ENCODE data around the gene SDC4. TPM values are rescaled to one million over a fixed set of nuclear protein-coding genes. Genes with fewer than 3 reads are reported as not detected.

SDC4 gene
- polyA plus RNA-seq, 1 of the 3 experiments (the other 2 are of a cell fraction), result 131 TPM

DNA sequence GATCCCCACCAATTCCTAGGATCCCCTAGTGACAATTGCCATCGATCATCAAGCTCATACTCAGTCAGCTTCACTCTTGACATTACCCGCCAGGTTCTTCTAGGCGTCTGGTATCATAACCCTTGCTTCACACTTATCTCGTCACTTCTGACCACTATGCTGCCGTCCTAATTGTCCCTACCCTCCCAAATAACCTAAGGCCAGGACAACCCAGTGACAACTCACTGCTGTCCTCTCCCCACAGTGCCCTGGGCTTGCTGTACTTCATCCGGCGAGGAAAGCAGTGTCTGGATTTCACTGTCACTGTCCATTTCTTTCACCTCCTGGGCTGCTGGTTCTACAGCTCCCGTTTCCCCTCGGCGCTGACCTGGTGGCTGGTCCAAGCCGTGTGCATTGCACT lies 18.4 kb upstream of the SDC4 start:
- POLR2A ChIA-PET, result no interaction called here

DNA sequence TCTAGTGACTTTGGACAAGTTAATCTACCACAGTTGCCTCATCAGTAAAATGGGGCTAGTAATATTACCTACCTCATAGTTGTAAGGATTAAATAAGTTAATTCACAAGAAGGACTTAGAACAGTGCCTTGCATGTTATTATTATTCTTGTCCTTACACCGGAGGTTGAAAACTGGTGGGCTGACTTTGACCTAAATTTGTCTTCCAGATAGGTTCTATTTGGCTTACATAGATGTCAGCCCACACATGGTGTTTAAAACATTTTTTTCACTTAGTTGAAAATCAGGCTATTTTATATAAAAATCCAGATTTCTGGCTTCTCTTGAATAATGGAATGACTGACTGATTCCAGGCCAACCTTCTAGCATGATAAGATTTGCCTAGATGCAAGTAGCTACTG lies 18.0 kb upstream of the SDC4 start:
- no peak overlapping the region for H2AFZ ChIP-seq (ENCODE audit: low read depth)
- 94% methylated on average over 1 of the region's 1 CpG for WGBS (ENCODE audit: low lambda C conversion rate)

More for the DNA sequence above, 18.4 kb upstream of the SDC4 start:
- TF ChIP-seq GATA2 (CRISPR knock-in tag; IDR thresholded peaks at IDR 0.05), result no peak
- TF ChIP-seq CTCF (IDR thresholded peaks at IDR 0.05), result no peak
- TF ChIP-seq TEAD4 (IDR thresholded peaks at IDR 0.05; ENCODE audit: borderline replicate concordance, insufficient read depth), result no peak
- no peak for TF ChIP-seq FOXJ3 (CRISPR knock-in tag; IDR thresholded peaks at IDR 0.05)
- no peak for TF ChIP-seq YY1 (IDR thresholded peaks at IDR 0.05; ENCODE audit: low read depth)
- TF ChIP-seq TCF12 (IDR thresholded peaks at IDR 0.05), result no peak
- TF ChIP-seq RCOR1 (IDR thresholded peaks at IDR 0.05; ENCODE audit: low read length), result no peak
- TF ChIP-seq CHD2 (IDR thresholded peaks at IDR 0.05; ENCODE audit: low read length, partially characterized antibody), result no peak
- Histone ChIP-seq H3K4me3 (ENCODE audit: low read depth in 2 of 2, low read length in 1 of 2) (no peak overlapping the region), H3K79me2 (ENCODE audit: insufficient read depth) (peaks cover 27% of the 10 kb centered on the region), H3K9me3 (no peaks in the 10 kb centered on the region), H3K4me2 (no peak overlapping the region), H3K9me2 (no peaks in the 10 kb centered on the region), H3K27ac (ENCODE audit: low read depth in 2 of 2, low read length in 1 of 2) (no peak overlapping the region), H3F3A (replicated peaks; ENCODE audit: insufficient read depth) (no peaks in the 10 kb centered on the region), H2AFZ (ENCODE audit: low read depth) (no peak overlapping the region), H3K9ac (no peak overlapping the region), H3K36me3 (replicated peaks in 1 of 2; ENCODE audit: control insufficient read depth in 1 of 2, insufficient read depth in 2 of 2, low read length in 1 of 2) (peaks cover 32 to 41% of the 10 kb centered on the region in 2 experiments), H3K27me3 (ENCODE audit: insufficient read depth) (no peaks in the 10 kb centered on the region), H3K4me1 (ENCODE audit: control insufficient read depth in 1 of 2, insufficient read depth in 2 of 2, low read depth in 1 of 2, low read length in 1 of 2) (peaks cover 0 to 9% of the 10 kb centered on the region in 2 experiments; a peak in 1 of 4 replicates), H4K20me1 (ENCODE audit: insufficient read depth) (no peaks in the 10 kb centered on the region)
- CTCF ChIA-PET, result interaction anchor here (0.9 to 15.6 kb wide), 6 partner anchors 10 to 405 kb away, joined by 3 to 143 read pairs (median 4); no protein-coding TSS in a partner anchor
- no peak for DNase-seq
- 93% methylated on average over 11 of the region's 11 CpGs for WGBS (ENCODE audit: low lambda C conversion rate)

More for the DNA sequence above, 18.0 kb upstream of the SDC4 start:
- no peaks in the 10 kb centered on the region for H3K27me3 ChIP-seq (ENCODE audit: insufficient read depth)
- no peaks in the 10 kb centered on the region for H4K20me1 ChIP-seq (ENCODE audit: insufficient read depth)
- ChIA-PET POLR2A (no interaction called here), CTCF (interaction anchor here (0.9 to 15.6 kb wide), 7 partner anchors 10 to 406 kb away, joined by 3 to 143 read pairs (median 3); no protein-coding TSS in a partner anchor)
- DNase-seq, result no peak
- no peaks in the 10 kb centered on the region for H3F3A ChIP-seq (replicated peaks; ENCODE audit: insufficient read depth)
- H3K4me3 ChIP-seq (ENCODE audit: low read depth in 2 of 2, low read length in 1 of 2), result no peak overlapping the region
- H3K9me3 ChIP-seq, result no peaks in the 10 kb centered on the region
- TF ChIP-seq NRF1 (IDR thresholded peaks at IDR 0.05; ENCODE audit: low read depth, low read length) (no peak), GATA2 (CRISPR knock-in tag; IDR thresholded peaks at IDR 0.05) (no peak)
- TF ChIP-seq, protein P1, sequence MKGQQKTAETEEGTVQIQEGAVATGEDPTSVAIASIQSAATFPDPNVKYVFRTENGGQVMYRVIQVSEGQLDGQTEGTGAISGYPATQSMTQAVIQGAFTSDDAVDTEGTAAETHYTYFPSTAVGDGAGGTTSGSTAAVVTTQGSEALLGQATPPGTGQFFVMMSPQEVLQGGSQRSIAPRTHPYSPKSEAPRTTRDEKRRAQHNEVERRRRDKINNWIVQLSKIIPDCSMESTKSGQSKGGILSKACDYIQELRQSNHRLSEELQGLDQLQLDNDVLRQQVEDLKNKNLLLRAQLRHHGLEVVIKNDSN (IDR thresholded peaks at IDR 0.05; ENCODE audit: borderline replicate concordance, low read depth), result no peak
- H3K9me2 ChIP-seq, result no peaks in the 10 kb centered on the region
- no peak overlapping the region for H3K9ac ChIP-seq
- peaks cover 27% of the 10 kb centered on the region for H3K79me2 ChIP-seq (ENCODE audit: insufficient read depth)
- no peak overlapping the region for H3K4me2 ChIP-seq
- H3K36me3 ChIP-seq (replicated peaks in 1 of 2; ENCODE audit: control insufficient read depth in 1 of 2, insufficient read depth in 2 of 2, low read length in 1 of 2), result peaks cover 32 to 41% of the 10 kb centered on the region in 2 experiments
- H3K27ac ChIP-seq (ENCODE audit: low read depth in 2 of 2, low read length in 1 of 2), result no peak overlapping the region
- H3K4me1 ChIP-seq (ENCODE audit: control insufficient read depth in 1 of 2, insufficient read depth in 2 of 2, low read depth in 1 of 2, low read length in 1 of 2), result peaks cover 0 to 9% of the 10 kb centered on the region in 2 experiments; a peak in 1 of 4 replicates
